SU-DHL-6 (cell line): ENCODE data around the gene TUFT1.

Source experiments
- H2AFZ ChIP-seq: fragments of 200-600 bp; sonication (generic); 2 replicates; pipeline ENCODE4 v1.6.1; 2014; ENCODE audit warnings: low read depth, mild to moderate bottlenecking, moderate library complexity, mixed read lengths, antibody characterized with exemption, low read length; ENCODE audit not compliant: severe bottlenecking
- H3F3A ChIP-seq: fragments of 200-600 bp; shearing (Covaris generic); 2 replicates; pipeline ENCODE4 v1.6.0; 2016; ENCODE audit warnings: antibody characterized with exemption, mild to moderate bottlenecking; ENCODE audit not compliant: insufficient read depth
- H3K27ac ChIP-seq: fragments of 200-600 bp; sonication (generic); 2 replicates; pipeline ENCODE4 v1.5.1; 2016; ENCODE audit warnings: low read depth, mild to moderate bottlenecking, low read length, moderate library complexity, mixed read lengths
- H3K27me3 ChIP-seq: fragments of 200-600 bp; sonication (generic), shearing (Covaris generic); 2 replicates; pipeline ENCODE4 v1.6.0; 2014; ENCODE audit warnings: mild to moderate bottlenecking, low read length
- H3K36me3 ChIP-seq: fragments of 200-600 bp; sonication (generic); 2 replicates; pipeline ENCODE4 v1.6.1; 2014; ENCODE audit warnings: mild to moderate bottlenecking, low read length, mixed read lengths
- H3K4me2 ChIP-seq: fragments of 300-600, 200-600 bp; shearing (Covaris generic), sonication (generic); 2 replicates; pipeline ENCODE4 v1.6.0; 2014; ENCODE audit warnings: low read length, low read depth, mild to moderate bottlenecking; ENCODE audit not compliant: poor library complexity, severe bottlenecking
- H3K4me3 ChIP-seq: fragments of 200-600 bp; sonication (generic); 2 replicates; pipeline ENCODE4 v1.5.1; 2014; ENCODE audit warnings: antibody characterized with exemption, low read length, mild to moderate bottlenecking, mixed read lengths; ENCODE audit not compliant: insufficient read depth, poor library complexity, severe bottlenecking
- H3K79me2 ChIP-seq: fragments of 200-600 bp; sonication (generic); 2 replicates; pipeline ENCODE4 v1.6.1; 2014; ENCODE audit warnings: mild to moderate bottlenecking, low read length, moderate library complexity; ENCODE audit not compliant: insufficient read depth
- H3K9ac ChIP-seq: fragments of 200-600 bp; sonication (generic); 2 replicates; pipeline ENCODE4 v1.7.0; 2014; ENCODE audit warnings: mild to moderate bottlenecking, low read length
- H3K9me2 ChIP-seq: fragments of 200-600 bp; sonication (generic); replicated peaks from 2 replicates; pipeline ENCODE4 v1.6.1; 2014; ENCODE audit warnings: low read length; ENCODE audit not compliant: insufficient read depth
- H3K9me3 ChIP-seq: fragments of 200-600 bp; sonication (generic); 2 replicates; pipeline ENCODE4 v1.6.1; 2014; ENCODE audit warnings: low read length, mixed read lengths; ENCODE audit not compliant: insufficient read depth
- H4K20me1 ChIP-seq: fragments of 200-600 bp; sonication (generic); 2 replicates; pipeline ENCODE4 v1.6.1; 2014; ENCODE audit warnings: low read depth, mild to moderate bottlenecking, antibody characterized with exemption, low read length, moderate library complexity, mixed read lengths
- EZH2phosphoT487 ChIP-seq: fragments of 200-600 bp; sonication (generic), shearing (Covaris generic); conservative IDR thresholded peaks from 2 replicates; pipeline ENCODE4 v1.6.1; 2018; ENCODE audit warnings: mild to moderate bottlenecking, antibody characterized with exemption, low read length, moderate library complexity, mixed read lengths
- TF ChIP-seq, protein P1 (sequence below): fragments of 200-600 bp; sonication (generic); IDR thresholded peaks from one replicate; pipeline ENCODE4 v1.5.1; 2017; ENCODE audit warnings: antibody characterized with exemption, mild to moderate bottlenecking, low read length, moderate library complexity; ENCODE audit not compliant: insufficient read depth, poor library complexity, severe bottlenecking

Gene TUFT1

DNA sequence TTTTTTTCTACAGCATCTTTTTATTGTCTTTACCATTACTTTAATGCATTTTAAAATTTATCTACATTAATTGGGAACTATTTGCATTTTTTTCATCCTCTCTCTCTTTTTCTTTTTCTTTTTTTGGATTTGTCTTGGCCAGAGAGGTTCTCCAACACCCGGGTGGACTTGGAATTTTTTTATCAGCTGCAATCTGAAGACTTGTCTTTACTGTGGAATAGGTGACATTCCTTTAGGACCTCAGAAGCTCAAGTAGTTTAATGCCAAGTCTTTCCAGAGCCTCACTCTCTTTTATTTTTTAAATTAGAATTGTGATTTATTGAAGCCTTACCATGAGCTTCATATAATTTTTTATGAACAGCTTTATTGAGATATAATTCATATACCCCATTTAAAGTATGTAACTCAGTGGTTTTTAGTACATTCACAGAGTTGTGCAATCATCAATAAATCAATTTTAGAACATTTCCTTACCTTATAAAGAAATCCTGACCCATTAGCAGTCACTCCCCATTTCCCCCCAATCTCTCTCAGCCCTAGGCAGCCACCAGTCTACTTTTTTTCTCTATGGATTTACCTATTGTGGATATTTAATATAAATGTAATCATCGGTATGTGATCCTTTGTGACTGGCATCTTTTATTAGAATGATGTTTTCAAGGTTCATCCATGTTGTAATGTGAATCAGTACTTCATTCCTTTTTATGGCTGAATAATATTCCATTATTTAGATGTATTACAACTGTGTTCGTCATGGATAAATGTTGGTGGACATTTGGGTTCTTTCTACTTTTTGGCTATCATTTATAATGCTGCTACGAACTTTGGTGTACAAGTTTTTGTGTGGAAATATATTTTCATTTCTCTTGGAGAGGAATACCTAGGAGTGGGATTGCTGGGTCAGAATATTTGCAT, 6.2 kb downstream of the TUFT1 start:
- Histone ChIP-seq H3K27me3 (no peaks in the 10 kb centered on the region), H3K9me2 (no peaks in the 10 kb centered on the region), H3K9me3 (no peaks in the 10 kb centered on the region), H3K79me2 (no peaks in the 10 kb centered on the region), H3K9ac (no peak overlapping the region), H4K20me1 (no peaks in the 10 kb centered on the region), H3F3A (no peaks in the 10 kb centered on the region), H3K4me2 (no peak overlapping the region), H3K36me3 (no peaks in the 10 kb centered on the region), H3K4me3 (no peak overlapping the region), H3K27ac (no peak overlapping the region), H2AFZ (no peak overlapping the region)
- no peak for TF ChIP-seq EZH2phosphoT487
- TF ChIP-seq, protein P1, sequence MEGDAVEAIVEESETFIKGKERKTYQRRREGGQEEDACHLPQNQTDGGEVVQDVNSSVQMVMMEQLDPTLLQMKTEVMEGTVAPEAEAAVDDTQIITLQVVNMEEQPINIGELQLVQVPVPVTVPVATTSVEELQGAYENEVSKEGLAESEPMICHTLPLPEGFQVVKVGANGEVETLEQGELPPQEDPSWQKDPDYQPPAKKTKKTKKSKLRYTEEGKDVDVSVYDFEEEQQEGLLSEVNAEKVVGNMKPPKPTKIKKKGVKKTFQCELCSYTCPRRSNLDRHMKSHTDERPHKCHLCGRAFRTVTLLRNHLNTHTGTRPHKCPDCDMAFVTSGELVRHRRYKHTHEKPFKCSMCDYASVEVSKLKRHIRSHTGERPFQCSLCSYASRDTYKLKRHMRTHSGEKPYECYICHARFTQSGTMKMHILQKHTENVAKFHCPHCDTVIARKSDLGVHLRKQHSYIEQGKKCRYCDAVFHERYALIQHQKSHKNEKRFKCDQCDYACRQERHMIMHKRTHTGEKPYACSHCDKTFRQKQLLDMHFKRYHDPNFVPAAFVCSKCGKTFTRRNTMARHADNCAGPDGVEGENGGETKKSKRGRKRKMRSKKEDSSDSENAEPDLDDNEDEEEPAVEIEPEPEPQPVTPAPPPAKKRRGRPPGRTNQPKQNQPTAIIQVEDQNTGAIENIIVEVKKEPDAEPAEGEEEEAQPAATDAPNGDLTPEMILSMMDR: no peak

DNA sequence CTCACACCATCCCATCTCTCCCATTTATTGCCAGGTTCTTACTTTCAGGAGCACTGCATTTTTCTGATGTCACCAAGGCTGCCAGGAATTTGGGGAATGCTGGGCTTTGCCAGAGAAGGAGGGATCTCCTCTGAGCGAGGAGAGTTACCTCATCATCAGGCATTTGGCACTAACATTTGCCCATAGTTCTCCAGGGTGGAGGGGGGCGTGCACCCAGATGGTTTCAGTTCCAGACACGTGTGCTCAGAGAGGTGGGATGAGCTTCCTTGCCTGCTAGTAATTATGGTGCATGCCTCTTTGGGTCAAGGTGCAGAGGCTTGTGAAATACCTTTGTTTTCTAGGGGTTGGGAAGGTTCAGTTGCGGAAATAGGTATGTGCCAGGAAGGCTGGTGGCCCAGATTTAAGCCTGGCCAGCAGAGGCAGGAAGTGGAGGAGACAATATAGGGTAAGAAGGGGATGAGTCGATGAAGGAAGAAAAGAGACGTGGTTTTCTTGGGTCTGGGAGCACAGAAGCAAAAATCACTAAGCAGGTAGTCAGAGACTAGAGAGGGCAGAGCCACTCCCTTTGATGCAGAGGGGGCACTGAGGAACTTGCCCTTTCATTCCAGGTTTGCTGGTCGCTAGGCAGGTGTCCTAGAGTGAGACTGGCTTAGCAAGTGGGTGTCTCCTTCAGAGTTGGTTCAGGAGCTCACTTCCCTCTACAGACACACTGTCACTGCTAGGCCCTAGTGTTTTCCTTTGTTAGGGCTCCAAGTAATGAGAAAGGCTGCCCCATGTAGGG, 7.2 kb downstream of the TUFT1 start:
- H3K4me2 ChIP-seq: no peak overlapping the region

DNA sequence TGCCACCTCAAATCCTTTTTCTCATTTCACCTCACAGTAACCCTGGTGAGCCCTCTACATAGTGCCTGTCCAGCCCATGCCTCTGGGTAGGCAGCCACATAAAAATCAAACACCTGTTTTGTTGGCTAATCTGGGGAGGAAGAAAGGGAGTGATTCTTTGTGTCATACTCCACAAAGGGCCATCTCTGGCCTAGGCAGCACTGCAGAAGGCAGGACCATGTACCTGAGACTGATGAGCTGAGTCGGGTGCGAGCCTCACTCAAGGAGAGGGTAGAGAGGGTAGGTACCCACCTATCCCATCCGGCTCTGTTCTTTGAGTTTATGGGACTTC, 7.8 kb downstream of the TUFT1 start:
- no peak overlapping the region for H3K4me3 ChIP-seq
- H3K9me2 ChIP-seq: no peaks in the 10 kb centered on the region
- no peaks in the 10 kb centered on the region for H3K27me3 ChIP-seq
- H3K27ac ChIP-seq: no peak overlapping the region
- H4K20me1 ChIP-seq: no peaks in the 10 kb centered on the region
- no peaks in the 10 kb centered on the region for H3K9me3 ChIP-seq
- H3F3A ChIP-seq: no peaks in the 10 kb centered on the region
- no peak overlapping the region for H3K4me2 ChIP-seq
- TF ChIP-seq, protein P1: no peak
- TF ChIP-seq EZH2phosphoT487: no peak
- no peaks in the 10 kb centered on the region for H3K79me2 ChIP-seq
- no peak overlapping the region for H3K9ac ChIP-seq
- no peaks in the 10 kb centered on the region for H3K36me3 ChIP-seq
- H2AFZ ChIP-seq: no peak overlapping the region

More for the DNA sequence above, 7.2 kb downstream of the TUFT1 start:
- no peak overlapping the region for H3K27ac ChIP-seq
- H2AFZ ChIP-seq: no peak overlapping the region
- no peaks in the 10 kb centered on the region for H3K36me3 ChIP-seq
- H3K9me2 ChIP-seq: no peaks in the 10 kb centered on the region
- H3K4me3 ChIP-seq: no peak overlapping the region
- H3K9ac ChIP-seq: no peak overlapping the region
- no peaks in the 10 kb centered on the region for H3K27me3 ChIP-seq
- H3F3A ChIP-seq: no peaks in the 10 kb centered on the region
- no peaks in the 10 kb centered on the region for H4K20me1 ChIP-seq
- H3K9me3 ChIP-seq: no peaks in the 10 kb centered on the region
- no peak for TF ChIP-seq EZH2phosphoT487
- TF ChIP-seq, protein P1: no peak
- no peaks in the 10 kb centered on the region for H3K79me2 ChIP-seq
